ENCODE data around the gene MYPN.

Gene MYPN

GRCh38 chr10:68253346-68253745 lies 144.1 kb downstream of the MYPN start:
- H3K36me3 Mint-ChIP-seq (ENCODE audit: low read depth) = no peaks in the 10 kb centered on the region
- no peaks in the 10 kb centered on the region for H3K9me3 Mint-ChIP-seq
- peaks cover 4% of the 10 kb centered on the region for H3K4me1 Mint-ChIP-seq (ENCODE audit: low read depth)
- H3K27ac Mint-ChIP-seq = no peak overlapping the region
- H3K27me3 Mint-ChIP-seq (ENCODE audit: low read depth) = peaks cover 8% of the 10 kb centered on the region
- H3K4me3 Mint-ChIP-seq = no peak overlapping the region

GRCh38 chr10:68261132-68261856 lies 152.0 kb downstream of the MYPN start:
- H3K36me3 Mint-ChIP-seq (ENCODE audit: low read depth) = peaks cover 1% of the 10 kb centered on the region
- peaks cover 5% of the 10 kb centered on the region for H3K9me3 Mint-ChIP-seq
- H3K4me3 Mint-ChIP-seq = no peak overlapping the region
- no peak overlapping the region for H3K27ac Mint-ChIP-seq
- H3K27me3 Mint-ChIP-seq (ENCODE audit: low read depth) = peaks cover 10% of the 10 kb centered on the region
- no peaks in the 10 kb centered on the region for H3K4me1 Mint-ChIP-seq (ENCODE audit: low read depth)
